ENCODE results near the gene PLAC1. TPM values are rescaled to one million over a fixed set of nuclear protein-coding genes. Genes with fewer than 3 reads are reported as not detected.

PLAC1 gene
- total RNA-seq, 1 experiment from 2014 or later = 0.51 TPM

- Histone ChIP-seq H3K36me3 (ENCODE audit: control insufficient read depth, insufficient read depth, low read length) (no peaks in the 10 kb centered on the region), H3K9me3 (ENCODE audit: control insufficient read depth, insufficient read depth, low read depth, low read length) (no peaks in the 10 kb centered on the region), H3K4me1 (ENCODE audit: control insufficient read depth, insufficient read depth, low read length) (no peaks in the 10 kb centered on the region), H3K27me3 (ENCODE audit: control insufficient read depth, insufficient read depth, low read length) (no peaks in the 10 kb centered on the region), H3K27ac (ENCODE audit: low read length) (no peak overlapping the region), H3K4me3 (ENCODE audit: low read depth in 2 of 2, low read length in 2 of 2) (no peak overlapping the region)
- ChIA-PET POLR2A (interaction anchor here (0.6 kb wide), 1 partner anchor 1058 kb away, joined by 4 read pairs; no protein-coding TSS in a partner anchor), CTCF (no interaction called here)
- in situ Hi-C loops (cut with HindIII; ENCODE audit: low pct_unique_long_range_greater_than_20kb, low sequenced_read_pairs) (no loop called here), intact Hi-C loops (cut with micrococcal nuclease; ENCODE audit: unreplicated experiment) (no loop called here)
- no peak for DNase-seq (ENCODE audit: low read depth, low spot score)
- ATAC-seq = no peak
- no TSS peak for BruUV-seq (replicated peaks)
- TF ChIP-seq SIN3A (IDR thresholded peaks at IDR 0.05; ENCODE audit: borderline replicate concordance, insufficient read depth, low read depth, low read length) = no peak
- TF ChIP-seq CTCF (IDR thresholded peaks at IDR 0.05) = no peak
- TF ChIP-seq, protein P1, sequence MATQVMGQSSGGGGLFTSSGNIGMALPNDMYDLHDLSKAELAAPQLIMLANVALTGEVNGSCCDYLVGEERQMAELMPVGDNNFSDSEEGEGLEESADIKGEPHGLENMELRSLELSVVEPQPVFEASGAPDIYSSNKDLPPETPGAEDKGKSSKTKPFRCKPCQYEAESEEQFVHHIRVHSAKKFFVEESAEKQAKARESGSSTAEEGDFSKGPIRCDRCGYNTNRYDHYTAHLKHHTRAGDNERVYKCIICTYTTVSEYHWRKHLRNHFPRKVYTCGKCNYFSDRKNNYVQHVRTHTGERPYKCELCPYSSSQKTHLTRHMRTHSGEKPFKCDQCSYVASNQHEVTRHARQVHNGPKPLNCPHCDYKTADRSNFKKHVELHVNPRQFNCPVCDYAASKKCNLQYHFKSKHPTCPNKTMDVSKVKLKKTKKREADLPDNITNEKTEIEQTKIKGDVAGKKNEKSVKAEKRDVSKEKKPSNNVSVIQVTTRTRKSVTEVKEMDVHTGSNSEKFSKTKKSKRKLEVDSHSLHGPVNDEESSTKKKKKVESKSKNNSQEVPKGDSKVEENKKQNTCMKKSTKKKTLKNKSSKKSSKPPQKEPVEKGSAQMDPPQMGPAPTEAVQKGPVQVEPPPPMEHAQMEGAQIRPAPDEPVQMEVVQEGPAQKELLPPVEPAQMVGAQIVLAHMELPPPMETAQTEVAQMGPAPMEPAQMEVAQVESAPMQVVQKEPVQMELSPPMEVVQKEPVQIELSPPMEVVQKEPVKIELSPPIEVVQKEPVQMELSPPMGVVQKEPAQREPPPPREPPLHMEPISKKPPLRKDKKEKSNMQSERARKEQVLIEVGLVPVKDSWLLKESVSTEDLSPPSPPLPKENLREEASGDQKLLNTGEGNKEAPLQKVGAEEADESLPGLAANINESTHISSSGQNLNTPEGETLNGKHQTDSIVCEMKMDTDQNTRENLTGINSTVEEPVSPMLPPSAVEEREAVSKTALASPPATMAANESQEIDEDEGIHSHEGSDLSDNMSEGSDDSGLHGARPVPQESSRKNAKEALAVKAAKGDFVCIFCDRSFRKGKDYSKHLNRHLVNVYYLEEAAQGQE (IDR thresholded peaks at IDR 0.05; ENCODE audit: insufficient read depth in 1 of 2, low read depth in 2 of 2, low read length in 1 of 2) = no peak
- no peak for TF ChIP-seq TCF7L2 (IDR thresholded peaks at IDR 0.05; ENCODE audit: low read depth, low read length)
- no peak for TF ChIP-seq POLR2AphosphoS5 (IDR thresholded peaks at IDR 0.05; ENCODE audit: low read depth, low read length)
These were observed 131.9 kb downstream of the PLAC1 start for GRCh38 chrX:134526399-134526798.

DNA sequence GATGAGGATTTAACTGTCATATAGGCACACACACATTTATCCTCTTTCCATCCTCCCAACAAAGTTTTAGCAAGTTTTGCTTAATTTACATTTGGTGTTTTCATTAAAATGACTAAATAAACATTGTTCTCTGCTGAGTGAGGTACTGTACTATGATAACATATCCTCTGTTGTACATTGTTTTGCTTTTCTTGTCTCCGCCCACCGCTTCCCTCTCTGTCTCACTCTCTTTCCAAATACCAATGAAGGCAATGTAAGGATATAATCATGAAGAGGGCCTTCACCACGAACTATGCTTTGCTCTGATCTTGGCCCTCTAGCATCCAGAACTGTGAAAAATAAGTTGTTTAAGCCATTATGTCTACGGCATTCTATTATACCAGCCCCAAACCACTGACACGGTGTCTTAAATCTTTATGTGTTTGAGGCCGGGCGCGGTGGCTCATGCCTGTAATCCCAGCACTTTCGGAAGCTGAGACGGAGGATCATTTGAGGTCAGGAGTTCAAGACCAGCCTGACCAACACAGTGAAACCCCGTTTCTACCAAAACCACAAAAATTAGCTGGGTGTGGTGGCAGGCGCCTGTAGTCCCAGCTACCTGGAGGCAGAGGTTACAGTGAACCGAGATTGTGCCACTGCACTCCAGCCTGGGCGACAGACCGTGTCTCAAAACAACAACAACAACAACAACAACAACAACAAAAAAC lies 133.0 kb downstream of the PLAC1 start:
- no peaks in the 10 kb centered on the region for H3K4me1 ChIP-seq (ENCODE audit: control insufficient read depth, insufficient read depth, low read length)
- H3K9me3 ChIP-seq (ENCODE audit: control insufficient read depth, insufficient read depth, low read depth, low read length) = no peaks in the 10 kb centered on the region
- BruUV-seq (replicated peaks) = no TSS peak
- no peak for TF ChIP-seq POLR2AphosphoS5 (IDR thresholded peaks at IDR 0.05; ENCODE audit: low read depth, low read length)
- TF ChIP-seq, protein P1 (IDR thresholded peaks at IDR 0.05; ENCODE audit: insufficient read depth in 1 of 2, low read depth in 2 of 2, low read length in 1 of 2) = no peak
- no peak for TF ChIP-seq SIN3A (IDR thresholded peaks at IDR 0.05; ENCODE audit: borderline replicate concordance, insufficient read depth, low read depth, low read length)
- TF ChIP-seq CTCF (IDR thresholded peaks at IDR 0.05) = no peak
- TF ChIP-seq TCF7L2 (IDR thresholded peaks at IDR 0.05; ENCODE audit: low read depth, low read length) = no peak
- ATAC-seq = no peak
- in situ Hi-C loops (cut with HindIII; ENCODE audit: low pct_unique_long_range_greater_than_20kb, low sequenced_read_pairs) = no loop called here
- H3K36me3 ChIP-seq (ENCODE audit: control insufficient read depth, insufficient read depth, low read length) = no peaks in the 10 kb centered on the region
- no peak overlapping the region for H3K4me3 ChIP-seq (ENCODE audit: low read depth in 2 of 2, low read length in 2 of 2)
- ChIA-PET CTCF (no interaction called here), POLR2A (no interaction called here)
- H3K27me3 ChIP-seq (ENCODE audit: control insufficient read depth, insufficient read depth, low read length) = no peaks in the 10 kb centered on the region
- no peak overlapping the region for H3K27ac ChIP-seq (ENCODE audit: low read length)
- intact Hi-C loops (cut with micrococcal nuclease; ENCODE audit: unreplicated experiment) = no loop called here
- DNase-seq (ENCODE audit: low read depth, low spot score) = no peak
